NCI-H748 treated with DMSO at 0.1 percent for 48 hours (cell line): ENCODE data around the gene HMCN1.

ENCODE experiments used
- DNase-seq: peaks from one replicate; lab custom pipeline; 2025; lab: John Stamatoyannopoulos, UW

Gene HMCN1

GRCh38 chr1:185966471-185966870 lies 232.3 kb downstream of the HMCN1 start:
- DNase-seq: no peak

GRCh38 chr1:185969028-185969427 lies 234.8 kb downstream of the HMCN1 start:
- DNase-seq: no peak

GRCh38 chr1:185969524-185969991 lies 235.4 kb downstream of the HMCN1 start:
- DNase-seq: no peak

- no peak for DNase-seq
Measured at GRCh38 chr1:185971688-185972087, 237.5 kb downstream of the HMCN1 start.

GRCh38 chr1:185972096-185972850 lies 238.1 kb downstream of the HMCN1 start:
- no peak for DNase-seq

GRCh38 chr1:185973645-185974044 lies 239.5 kb downstream of the HMCN1 start:
- no peak for DNase-seq

GRCh38 chr1:185974367-185975170 lies 240.4 kb downstream of the HMCN1 start:
- DNase-seq: no peak

GRCh38 chr1:185980891-185981290 lies 246.7 kb downstream of the HMCN1 start:
- no peak for DNase-seq

- DNase-seq: no peak
Measured at GRCh38 chr1:185984113-185984836, 250.1 kb downstream of the HMCN1 start.

GRCh38 chr1:185987611-185988321 lies 253.6 kb downstream of the HMCN1 start:
- no peak for DNase-seq

- DNase-seq: no peak
Measured at GRCh38 chr1:185990565-185990964, 256.4 kb downstream of the HMCN1 start.

GRCh38 chr1:185991266-185991665 lies 257.1 kb downstream of the HMCN1 start:
- DNase-seq: no peak

GRCh38 chr1:185996211-185996610 lies 262.0 kb downstream of the HMCN1 start:
- DNase-seq: no peak

- DNase-seq: no peak
Measured at GRCh38 chr1:185998391-185998790, 264.2 kb downstream of the HMCN1 start.

GRCh38 chr1:186002406-186002805 lies 268.2 kb downstream of the HMCN1 start:
- DNase-seq: no peak

GRCh38 chr1:186009039-186009737 lies 275.0 kb downstream of the HMCN1 start:
- DNase-seq: no peak

- DNase-seq: no peak
Measured at GRCh38 chr1:186014370-186015037, 280.3 kb downstream of the HMCN1 start.

- DNase-seq: no peak
Measured at GRCh38 chr1:186016856-186017255, 282.7 kb downstream of the HMCN1 start.

- no peak for DNase-seq
Measured at GRCh38 chr1:186022184-186022583, 288.0 kb downstream of the HMCN1 start.

- no peak for DNase-seq
Measured at GRCh38 chr1:186026946-186027345, 292.8 kb downstream of the HMCN1 start.

- no peak for DNase-seq
Measured at GRCh38 chr1:186027621-186028020, 293.4 kb downstream of the HMCN1 start.
